ENCODE measurements around the gene KRT86.
"Not testable (repeated sequence)": the region's sequence is repeated elsewhere in the genome, so short reads cannot be mapped to it uniquely, and the experiment has no call there.

The KRT86 gene

DNA sequence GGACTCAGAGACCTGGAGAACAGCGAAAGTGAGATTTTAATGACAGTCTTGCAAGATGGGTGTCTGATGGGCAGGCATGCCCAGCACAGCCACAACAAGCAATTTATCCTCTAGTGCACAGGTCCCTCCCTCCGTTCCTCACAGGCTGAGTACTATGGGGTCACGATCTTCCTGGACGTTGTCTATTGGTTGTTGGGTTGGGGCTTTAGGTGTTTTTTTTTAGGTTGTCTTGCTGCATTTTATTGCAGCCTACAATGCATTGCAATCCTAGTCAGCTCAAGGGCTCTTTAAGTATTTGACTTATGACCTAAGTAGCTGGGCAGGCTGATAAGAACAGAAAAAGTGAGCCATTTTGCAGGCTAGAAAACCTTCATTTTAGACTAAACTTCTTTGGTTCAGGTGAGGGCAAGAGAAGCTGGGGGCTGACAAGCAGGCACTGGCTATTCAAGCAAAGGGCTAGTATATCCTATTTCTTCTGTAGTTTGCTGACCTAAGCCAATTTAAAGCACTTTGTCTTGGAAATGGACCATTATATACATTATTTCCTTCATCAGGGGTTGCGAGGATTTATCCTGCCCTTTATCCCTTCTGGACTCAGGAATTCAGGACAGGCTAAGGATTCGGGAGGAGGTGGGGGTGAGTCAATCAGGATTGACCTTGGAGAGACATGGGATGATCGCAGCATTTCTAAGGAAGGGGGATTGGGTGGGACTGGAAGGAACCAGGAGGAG is 35.4 kb upstream of the KRT86 start:
- no peak for DNase-seq (ENCODE audit: low read depth in 3 of 3)

DNA sequence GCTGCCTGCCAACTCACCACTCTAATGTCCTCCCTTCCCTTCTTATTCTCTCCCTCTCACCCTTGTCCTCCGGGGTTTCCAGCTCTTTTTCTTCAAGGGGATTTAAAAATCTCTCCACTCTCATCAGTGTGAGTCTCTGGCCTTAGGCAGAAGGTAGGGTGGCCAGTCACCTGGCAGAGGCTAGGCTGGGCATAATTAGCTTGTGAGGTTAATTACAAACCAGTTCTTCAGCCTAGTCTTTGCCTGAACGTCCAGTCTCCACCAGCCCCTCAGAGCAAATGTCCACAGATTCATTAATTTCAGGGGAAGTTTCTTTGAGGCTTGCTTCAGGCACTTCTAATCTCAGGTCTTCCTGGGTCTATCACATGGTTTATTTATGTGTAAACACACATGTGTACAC is 34.7 kb upstream of the KRT86 start:
- no peak for DNase-seq (ENCODE audit: low read depth in 3 of 3)

DNA sequence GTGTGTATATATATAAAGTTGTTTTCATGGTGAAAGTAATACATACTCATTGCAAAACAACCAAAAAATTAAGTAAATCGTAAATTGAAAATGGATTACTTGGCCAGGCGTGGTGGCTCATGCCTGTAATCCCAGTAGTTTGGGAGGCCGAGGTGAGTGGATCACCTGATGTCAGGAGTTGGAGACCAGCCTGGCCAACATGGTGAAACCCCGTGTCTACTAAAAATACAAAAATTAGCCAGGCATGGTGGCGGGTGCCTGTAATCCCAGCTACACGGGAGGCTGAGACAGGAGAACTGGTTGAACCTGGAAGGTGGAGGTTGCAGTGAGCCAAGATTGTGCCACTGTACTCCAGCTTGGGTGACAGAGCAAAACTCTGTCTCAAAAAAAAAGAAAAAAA is 34.2 kb upstream of the KRT86 start:
- not testable (repeated sequence) for DNase-seq (ENCODE audit: low read depth in 3 of 3)

DNA sequence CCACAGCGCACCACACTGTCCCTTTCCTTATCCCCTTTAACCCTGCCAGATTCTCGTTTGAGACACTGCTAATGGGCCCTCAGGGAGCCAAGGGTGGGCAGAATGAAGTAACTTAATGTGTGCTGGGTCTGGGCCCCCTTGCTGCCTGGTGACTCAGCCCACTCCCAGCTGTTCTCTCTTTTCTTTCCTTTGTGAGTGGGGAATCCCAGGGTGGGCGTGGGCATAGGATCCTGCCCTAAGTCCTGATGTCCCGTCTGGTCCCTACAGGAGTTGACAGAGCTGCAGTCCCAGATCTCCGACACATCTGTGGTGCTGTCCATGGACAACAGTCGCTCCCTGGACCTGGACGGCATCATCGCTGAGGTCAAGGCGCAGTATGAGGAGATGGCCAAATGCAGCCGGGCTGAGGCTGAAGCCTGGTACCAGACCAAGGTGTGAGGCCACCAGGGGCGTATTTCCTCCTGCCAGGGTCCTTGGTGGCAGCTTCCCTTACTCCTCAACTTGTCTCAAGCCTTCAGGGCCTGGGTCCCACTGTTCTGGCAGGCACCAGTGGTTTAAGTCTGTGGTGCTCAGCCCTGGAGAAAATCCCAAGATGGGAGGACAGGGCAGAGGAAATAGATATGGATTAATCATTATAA is 33.1 kb upstream of the KRT86 start:
- DNase-seq (ENCODE audit: low read depth in 3 of 3) = no peak

DNA sequence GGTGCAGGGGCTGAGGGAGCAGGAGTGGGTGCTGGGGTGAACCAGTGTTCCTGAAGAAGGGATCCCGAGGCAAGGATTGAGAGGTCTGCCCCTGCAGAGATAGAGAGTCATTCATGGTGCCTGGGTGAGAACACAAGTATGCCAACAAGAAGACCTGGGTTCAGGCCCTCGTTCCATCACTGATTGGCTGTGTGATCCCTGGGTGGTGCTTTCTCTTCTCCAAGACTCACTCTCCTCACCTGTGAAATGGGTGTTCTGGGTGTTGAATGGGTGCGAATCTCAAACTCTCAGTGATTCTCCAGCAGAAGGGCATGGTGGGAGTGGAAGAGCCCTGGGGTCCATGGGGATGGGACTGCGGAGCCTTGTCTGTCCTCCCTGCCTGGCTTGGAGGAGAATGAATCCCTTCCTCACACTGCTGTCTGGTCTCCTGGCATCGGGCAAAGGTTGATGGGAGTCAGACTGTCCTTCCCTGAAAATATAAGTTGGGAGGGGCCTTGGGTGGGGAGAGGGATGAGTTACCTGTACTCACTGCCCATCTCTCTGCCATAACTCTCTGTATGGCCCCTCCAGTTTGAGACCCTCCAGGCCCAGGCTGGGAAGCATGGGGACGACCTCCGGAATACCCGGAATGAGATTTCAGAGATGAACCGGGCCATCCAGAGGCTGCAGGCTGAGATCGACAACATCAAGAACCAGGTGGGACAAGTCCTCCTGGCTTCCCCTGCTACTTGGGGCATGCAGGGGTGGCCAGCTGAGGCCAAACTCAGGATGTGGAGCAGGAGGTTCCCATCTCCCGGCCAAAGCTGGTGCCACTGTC is 31.8 kb upstream of the KRT86 start:
- DNase-seq (ENCODE audit: low read depth in 3 of 3) = no peak

DNA sequence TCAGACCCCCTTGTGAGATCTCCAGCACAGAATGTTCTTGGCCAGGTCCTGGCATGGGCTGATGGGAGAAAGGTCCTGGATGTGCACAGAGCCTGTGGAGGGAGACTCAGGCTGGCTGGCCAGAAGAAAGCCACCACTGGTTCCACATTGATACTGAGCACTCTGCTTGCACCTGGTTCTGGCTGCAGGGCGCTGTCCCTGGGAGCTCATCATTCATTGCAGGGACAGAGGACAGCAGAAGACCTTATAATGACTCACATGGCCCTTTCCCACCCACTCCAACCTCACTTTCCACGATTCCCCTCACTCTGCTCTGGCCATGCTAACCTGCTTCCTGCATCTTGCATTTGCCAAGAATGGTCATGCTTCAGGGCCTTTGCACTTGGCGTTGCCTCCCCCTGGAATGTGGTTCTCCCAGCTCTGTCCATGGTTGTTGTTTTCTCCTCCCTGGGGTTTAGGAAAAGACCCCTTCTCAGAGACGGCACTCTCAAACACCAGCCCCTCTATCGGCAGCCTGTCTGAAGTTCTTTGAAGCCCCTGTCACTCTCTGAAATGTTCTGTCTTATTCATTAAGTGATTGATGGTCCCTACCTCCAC is 31.1 kb upstream of the KRT86 start:
- DNase-seq (ENCODE audit: low read depth in 3 of 3) = no peak

DNA sequence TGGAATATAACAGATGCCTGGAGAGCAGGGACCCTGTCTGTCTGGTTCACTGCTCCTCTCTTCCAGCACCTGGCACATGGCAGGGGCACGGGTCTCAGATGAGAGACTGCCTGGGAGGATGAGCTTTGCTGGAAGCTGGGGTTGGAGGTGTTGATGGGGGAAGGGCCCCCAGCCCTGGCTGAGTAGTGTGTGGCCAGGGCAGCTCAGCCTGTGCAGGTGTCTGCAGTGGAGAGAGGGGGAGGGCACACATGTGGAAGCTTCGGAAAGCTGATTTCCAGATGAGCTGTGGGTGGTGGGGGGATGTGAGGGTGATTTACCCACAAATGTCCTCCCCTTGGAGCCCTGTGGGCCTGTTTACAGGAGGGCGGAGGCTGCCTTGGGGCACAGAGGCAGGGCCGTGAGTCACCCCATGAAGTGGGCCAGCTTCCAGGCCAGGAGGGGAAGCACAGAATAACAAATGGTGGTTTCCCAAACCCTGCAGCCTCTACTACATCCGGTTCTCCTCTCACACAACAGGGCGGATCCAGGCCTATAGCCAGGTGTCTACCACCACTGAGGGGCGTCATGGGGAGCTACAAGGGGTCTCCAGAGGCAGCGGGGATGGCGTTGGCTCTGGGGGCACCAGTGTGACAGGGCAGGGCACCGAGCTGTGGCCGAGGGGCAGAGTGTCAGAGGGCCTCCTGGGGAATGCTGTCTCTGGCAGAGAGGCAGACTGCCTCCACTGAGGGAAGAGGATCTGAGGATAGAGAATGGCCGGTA is 30.4 kb upstream of the KRT86 start:
- peak; percentile 30 to 71 (median 33) for DNase-seq (ENCODE audit: low read depth in 3 of 3)

DNA sequence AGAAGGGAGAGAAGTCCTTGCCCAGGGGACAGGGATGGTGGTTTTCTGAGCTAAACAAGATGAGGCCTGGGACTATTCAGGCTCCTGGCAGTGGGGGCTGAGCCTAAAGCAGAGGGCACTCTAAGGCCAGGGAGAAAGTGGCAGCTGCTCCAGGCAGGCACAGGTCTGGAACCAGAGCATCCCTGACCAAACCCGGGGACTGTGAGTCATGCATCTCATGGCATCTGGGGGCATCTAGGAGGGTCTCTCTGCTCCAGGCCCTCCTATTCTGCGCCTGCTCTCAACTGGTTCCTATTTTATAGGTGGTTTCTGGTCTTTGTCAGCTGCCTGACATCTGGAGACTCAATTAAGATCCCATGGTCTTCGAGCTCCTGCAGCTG is 29.8 kb upstream of the KRT86 start:
- no peak for DNase-seq (ENCODE audit: low read depth in 3 of 3)

DNA sequence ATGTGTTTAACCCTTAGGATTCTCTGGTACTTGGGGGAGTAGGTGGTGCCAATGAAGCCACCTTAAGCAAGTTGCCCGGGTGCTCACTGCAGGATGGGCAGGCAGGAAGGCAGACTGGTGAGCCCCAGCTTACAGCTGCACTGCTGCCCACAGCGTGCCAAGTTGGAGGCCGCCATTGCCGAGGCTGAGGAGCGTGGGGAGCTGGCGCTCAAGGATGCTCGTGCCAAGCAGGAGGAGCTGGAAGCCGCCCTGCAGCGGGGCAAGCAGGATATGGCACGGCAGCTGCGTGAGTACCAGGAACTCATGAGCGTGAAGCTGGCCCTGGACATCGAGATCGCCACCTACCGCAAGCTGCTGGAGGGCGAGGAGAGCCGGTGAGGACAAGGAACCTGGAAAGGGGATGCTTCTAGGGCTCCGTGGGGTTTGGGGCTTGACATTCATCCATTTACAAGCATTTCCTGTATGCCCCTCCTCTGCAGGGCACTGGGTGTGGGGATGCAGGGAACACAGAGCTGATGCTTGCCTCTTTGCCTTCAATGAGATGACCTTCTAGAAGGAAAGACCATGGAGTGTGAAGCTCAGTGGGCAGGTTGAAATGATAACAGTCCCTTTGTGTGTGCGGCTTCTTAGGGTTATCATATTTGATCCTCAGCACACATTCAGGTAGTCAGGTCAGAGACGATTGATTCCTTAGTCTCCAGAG is 29.0 kb upstream of the KRT86 start:
- no peak for DNase-seq (ENCODE audit: low read depth in 3 of 3)

DNA sequence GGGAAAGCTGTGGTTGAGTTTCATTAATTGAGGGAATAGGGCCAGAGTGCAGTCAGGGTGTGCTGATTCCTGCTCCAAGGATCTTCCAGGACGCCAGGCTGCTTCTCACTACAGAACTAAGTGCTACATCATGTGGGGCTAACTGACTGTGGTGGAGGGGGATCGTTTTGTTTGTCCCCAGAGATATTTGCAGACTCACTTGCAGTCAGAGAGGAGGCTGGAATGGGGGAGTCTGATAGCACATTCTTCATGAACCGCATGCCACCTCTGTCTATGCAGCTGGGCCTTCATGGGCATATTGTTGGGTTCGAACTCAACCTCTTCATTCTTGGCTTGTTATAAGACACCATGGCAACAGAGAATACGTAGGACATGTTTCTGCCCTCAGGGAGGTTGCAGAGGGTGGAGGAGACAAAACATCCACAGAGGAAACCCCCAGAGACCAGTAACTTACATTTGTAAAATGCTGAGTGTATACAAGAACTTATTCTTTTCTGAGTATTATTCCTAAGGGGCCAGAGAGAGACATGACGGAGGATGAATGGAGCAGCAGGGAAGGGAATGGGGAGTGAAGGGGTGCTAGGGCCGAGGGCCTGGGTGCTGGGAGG is 28.4 kb upstream of the KRT86 start:
- DNase-seq (ENCODE audit: low read depth in 3 of 3) = no peak

DNA sequence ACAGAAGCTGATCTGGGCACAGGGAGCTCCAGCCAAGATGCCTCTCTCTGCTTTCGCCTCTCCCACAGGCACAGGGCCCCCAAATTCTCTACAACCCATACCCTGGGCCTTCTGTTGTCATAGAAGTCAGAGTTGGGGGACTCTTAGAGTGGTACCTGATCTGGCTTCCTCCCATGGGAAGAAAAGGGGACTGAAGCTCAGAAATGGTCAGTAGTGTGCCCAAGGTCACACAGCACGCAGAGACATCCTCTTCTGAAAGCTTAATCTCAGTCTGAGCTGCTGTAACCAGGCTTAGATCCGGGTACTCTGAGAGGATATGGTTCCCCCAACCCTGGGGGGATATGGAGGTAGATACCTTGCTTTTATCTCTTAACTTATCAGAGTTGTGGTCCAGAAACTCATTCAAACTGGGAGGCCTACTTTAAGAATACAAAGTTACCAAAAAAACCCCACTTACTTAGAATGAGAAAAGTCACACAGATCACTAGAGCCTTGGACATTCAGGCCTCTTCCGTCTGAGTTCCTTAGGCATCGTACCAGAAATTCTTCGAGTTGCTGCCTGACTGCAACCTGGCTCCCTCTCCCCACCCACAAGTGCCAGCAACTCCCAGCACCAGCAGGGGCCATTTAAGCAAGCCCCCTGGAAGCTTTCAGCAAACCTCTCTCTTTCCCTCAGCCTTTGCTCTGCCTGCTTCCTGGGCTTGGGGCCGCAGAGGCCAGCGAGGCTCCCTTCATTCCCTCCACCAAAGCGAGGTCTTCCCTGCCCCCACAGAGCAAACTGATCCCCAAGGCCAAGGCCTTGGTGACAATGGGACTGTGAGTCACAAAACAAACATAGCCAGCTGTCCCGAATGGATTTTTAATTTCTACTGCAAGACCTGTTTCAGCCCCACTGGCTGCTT is 27.5 kb upstream of the KRT86 start:
- no peak for DNase-seq (ENCODE audit: low read depth in 3 of 3)

DNA sequence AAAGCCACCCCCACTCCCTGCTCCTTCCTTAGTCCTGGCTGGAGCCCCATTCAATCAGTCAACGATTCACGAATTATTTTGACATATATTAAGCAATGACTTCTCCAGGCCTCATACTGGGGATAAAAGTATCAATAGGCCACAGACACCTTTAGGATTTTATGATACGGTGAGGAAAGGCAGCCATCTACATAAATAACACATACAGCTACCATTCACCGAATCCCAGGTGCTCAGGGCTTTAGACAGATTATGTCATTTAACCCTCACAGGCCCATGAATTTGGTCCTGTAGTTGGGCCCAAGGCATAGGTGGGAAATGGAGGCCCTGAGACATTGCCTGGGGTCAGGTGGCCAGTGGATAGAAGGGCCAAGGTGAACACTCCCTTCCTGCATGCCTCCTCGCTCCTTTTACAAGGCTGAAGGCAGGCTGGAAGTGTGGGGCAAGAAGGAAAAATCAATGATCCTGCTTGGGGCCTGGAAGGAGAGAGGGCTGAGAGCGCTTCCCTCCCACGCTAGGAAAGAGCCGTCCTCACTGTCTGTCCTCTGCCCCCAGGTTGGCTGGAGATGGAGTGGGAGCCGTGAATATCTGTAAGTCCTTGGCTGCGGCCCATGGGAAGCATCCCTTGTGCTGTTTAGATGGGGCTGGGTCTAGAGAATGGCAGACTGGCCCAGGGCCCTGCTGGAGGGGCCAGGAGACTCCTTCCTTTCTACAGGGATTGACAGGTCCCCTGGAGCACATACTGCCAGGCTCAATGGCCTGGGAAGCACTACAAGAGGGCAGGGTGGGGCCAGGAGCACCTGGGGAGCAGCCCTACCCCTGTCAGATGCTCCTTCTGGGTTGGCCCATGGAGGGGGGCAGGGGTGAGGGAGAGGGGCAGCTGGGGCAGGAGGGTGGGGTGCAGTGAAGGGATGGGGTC is 26.6 kb upstream of the KRT86 start:
- DNase-seq (ENCODE audit: low read depth in 3 of 3) = no peak

DNA sequence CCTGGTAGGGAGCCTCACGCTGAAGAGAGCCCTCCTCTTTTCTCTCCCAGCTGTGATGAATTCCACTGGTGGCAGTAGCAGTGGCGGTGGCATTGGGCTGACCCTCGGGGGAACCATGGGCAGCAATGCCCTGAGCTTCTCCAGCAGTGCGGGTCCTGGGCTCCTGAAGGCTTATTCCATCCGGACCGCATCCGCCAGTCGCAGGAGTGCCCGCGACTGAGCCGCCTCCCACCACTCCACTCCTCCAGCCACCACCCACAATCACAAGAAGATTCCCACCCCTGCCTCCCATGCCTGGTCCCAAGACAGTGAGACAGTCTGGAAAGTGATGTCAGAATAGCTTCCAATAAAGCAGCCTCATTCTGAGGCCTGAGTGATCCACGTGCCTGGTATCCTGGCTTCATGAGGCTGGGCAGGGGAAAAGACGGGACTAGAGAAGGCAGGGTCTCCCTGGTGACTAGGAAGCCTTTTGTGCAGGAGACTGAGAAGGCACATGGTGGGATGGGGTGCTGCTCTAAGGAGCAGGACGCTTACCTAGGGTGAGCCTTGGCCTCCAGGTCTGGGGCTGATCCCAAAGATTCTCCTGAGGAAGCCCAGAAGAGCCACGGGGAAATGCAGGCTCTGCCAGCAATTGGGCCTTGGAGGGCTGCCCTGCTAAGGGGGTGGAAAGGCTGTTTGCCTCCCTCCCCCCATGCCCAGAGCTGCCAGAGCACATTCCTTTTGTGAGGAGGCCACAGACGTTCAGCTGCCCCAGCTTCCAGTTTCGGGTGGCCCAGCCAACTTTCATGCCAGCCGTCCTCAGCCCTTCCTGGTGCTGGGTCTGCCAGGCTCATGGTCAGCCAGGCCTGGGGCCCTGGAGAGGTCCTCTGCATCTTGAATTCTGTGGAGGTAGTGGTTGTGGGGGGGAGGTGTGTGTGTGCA is 25.6 kb upstream of the KRT86 start:
- no peak for DNase-seq (ENCODE audit: low read depth in 3 of 3)

DNA sequence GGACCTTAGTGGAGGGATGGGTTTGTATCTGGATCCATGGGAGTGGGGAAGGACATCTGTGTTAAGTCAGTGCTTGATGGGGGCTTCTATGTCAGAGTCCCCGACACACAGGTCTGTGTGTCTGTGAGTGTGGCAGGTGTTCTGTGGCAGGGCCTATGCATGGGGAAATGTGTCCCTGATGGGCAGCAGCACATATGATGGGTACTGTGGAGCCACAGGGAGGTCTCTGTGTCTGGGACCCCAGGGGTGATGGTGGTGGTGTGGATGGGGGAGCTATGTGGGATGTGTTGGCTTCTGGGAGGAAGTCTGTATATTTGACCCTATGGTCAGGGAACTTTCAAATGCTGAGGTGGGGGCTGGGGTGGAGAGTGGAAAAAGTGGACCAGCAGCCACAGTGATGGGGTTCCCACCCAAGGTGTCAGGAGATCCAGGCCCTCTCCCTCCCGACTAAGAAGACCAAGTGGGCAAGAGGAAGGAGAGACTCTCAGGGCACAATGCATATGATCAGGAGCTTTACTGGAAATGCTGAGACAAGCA is 24.9 kb upstream of the KRT86 start:
- DNase-seq (ENCODE audit: low read depth in 3 of 3) = no peak

DNA sequence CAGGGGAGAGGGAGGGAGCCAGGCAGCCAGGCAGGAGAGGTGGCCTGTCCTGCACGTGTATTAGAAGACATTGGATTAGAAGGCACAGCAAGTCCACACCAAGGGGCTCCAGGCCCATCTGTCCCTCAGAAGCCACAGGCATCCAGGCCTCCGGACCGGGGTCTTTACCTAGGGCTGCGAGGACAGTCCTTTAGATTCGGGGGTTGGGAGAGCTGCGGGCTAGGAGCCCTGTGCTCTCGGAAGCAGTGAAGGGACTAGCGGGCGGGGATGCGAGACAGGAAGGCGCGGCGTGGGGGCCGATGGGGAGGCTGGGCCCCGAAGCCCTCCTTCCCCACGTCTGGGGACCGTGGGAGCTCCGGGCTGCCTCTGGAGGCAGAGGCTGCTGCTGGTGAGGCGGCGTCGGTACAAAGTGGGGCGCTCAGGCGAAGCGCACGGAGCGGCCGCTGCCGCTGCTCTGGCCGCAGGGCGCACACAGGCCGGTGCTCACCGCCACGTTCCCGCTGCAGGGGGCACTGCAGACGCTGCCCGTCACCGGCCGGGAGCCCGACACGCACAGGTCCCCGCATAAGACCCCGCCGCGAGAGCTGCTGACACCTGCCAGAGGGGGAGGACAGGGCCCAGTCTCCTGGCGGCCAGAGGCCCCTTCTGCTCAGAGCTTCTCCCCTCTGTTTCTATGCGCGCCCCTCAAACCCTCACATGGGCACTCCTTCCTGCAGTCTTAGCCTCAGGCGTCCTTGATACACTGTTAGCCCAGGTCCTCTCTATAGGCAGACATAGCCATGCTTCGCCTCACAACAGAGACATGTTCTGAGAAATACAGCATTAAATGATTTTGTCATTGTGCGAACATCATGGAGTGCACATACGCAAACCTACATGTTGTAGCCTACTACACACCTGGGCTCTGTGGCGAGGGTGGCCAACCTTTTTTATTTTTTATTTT is 24.1 kb upstream of the KRT86 start:
- no peak for DNase-seq (ENCODE audit: low read depth in 3 of 3)
